Omental fat pad (tissue), 4 donors: ENCODE data around the gene SLC25A40. TPM values are rescaled to one million over a fixed set of nuclear protein-coding genes. Genes with fewer than 3 reads are reported as not detected.
A peak's percentile ranks its signal among the peaks of the same experiment; 100 is the strongest.
"Not testable (repeated sequence)": the region's sequence is repeated elsewhere in the genome, so short reads cannot be mapped to it uniquely, and the experiment has no call there.

ENCODE experiments used
- ATAC-seq: fragments of 150-250 bp; one replicate; pipeline ENCODE4 v1.9.1; 2016; ENCODE audit warnings: mild to moderate bottlenecking, moderate library complexity; ENCODE audit not compliant: low FRiP score
- DNase-seq: peaks from one replicate; pipeline ENCODE4 v3.0.0-alpha.2; 2019; ENCODE audit warnings: low spot score
- CTCF ChIP-seq, 3 donors: fragments of 450-650 bp; IDR thresholded peaks; one replicate each; pipeline ENCODE4 v1.5.1; 2016 to 2017; ENCODE audit warnings: antibody characterized with exemption in 3 of 3, mild to moderate bottlenecking in 3 of 3, moderate library complexity in 2 of 3
- total RNA-seq, 4 donors: library from RNA; depleted of rRNA; stranded (reverse); fragments of >200 nt; gene quantifications; one replicate each; pipeline ENCODE4 v1.1.0, GENCODE V29; 2016

The SLC25A40 gene
- 10 to 100 TPM in 2 of 4 donors, 1 to 10 TPM in 2; 5.9 to 22.1 (median 8.2) TPM for total RNA-seq

- TF ChIP-seq CTCF (IDR thresholded peaks at IDR 0.05), result no peak
- DNase-seq (peak; percentile 76), ATAC-seq (peak; percentile 98)
Observed at GRCh38 chr7:87876040-87876868, at the start of gene SLC25A40, which contains the start of gene DBF4. Gene SLC25A40 (minus strand): TSS chr7:87876360. CDS start chr7:87858727, 17,633 bp downstream. Gene DBF4 (plus strand): TSS chr7:87876493. CDS start chr7:87876733, 240 bp downstream.

- not testable (repeated sequence) for ATAC-seq, DNase-seq
Observed at GRCh38 chr7:87922759-87923395, 46.7 kb upstream of the SLC25A40 start.

GRCh38 chr7:87920578-87920977, 44.4 kb upstream of the SLC25A40 start:
- no peak for TF ChIP-seq CTCF (IDR thresholded peaks at IDR 0.05)
- ATAC-seq (no peak), DNase-seq (no peak)

GRCh38 chr7:87919875-87920274, 43.7 kb upstream of the SLC25A40 start:
- DNase-seq (no peak), ATAC-seq (no peak)
- no peak for TF ChIP-seq CTCF (IDR thresholded peaks at IDR 0.05)

- DNase-seq (no peak), ATAC-seq (no peak)
- no peak for TF ChIP-seq CTCF (IDR thresholded peaks at IDR 0.05)
Observed at GRCh38 chr7:87918740-87919139, 42.6 kb upstream of the SLC25A40 start.

- DNase-seq, result no peak
- TF ChIP-seq CTCF (IDR thresholded peaks at IDR 0.05), result no peak
- ATAC-seq, result no peak
Observed at GRCh38 chr7:87912121-87912520, 36.0 kb upstream of the SLC25A40 start.

GRCh38 chr7:87908814-87909213, 32.7 kb upstream of the SLC25A40 start:
- DNase-seq, ATAC-seq: not testable (repeated sequence)

- DNase-seq, result not testable (repeated sequence)
- peak; percentile 19 for ATAC-seq
Observed at GRCh38 chr7:87907136-87907906, 31.2 kb upstream of the SLC25A40 start.
